ENCODE data around the gene SEL1L2. TPM values are rescaled to one million over a fixed set of nuclear protein-coding genes. Genes with fewer than 3 reads are reported as not detected.

Gene SEL1L2
- total RNA-seq, 1 experiment from 2014 or later = not detected

- DNase-seq (ENCODE audit: low read depth) = no peak
Observed at GRCh38 chr20:13929836-13930235, 60.6 kb downstream of the SEL1L2 start.

GRCh38 chr20:13928901-13929300 lies 61.5 kb downstream of the SEL1L2 start:
- no peak for DNase-seq (ENCODE audit: low read depth)

GRCh38 chr20:13927171-13927570 lies 63.2 kb downstream of the SEL1L2 start:
- DNase-seq (ENCODE audit: low read depth) = no peak

- DNase-seq (ENCODE audit: low read depth) = no peak
Observed at GRCh38 chr20:13922241-13922640, 68.2 kb downstream of the SEL1L2 start.

- no peak for DNase-seq (ENCODE audit: low read depth)
Observed at GRCh38 chr20:13915284-13915683, 75.1 kb downstream of the SEL1L2 start.

- DNase-seq (ENCODE audit: low read depth) = no peak
Observed at GRCh38 chr20:13913572-13913971, 76.8 kb downstream of the SEL1L2 start.

GRCh38 chr20:13913131-13913530 lies 77.3 kb downstream of the SEL1L2 start:
- DNase-seq (ENCODE audit: low read depth) = no peak

GRCh38 chr20:13910492-13910891 lies 79.9 kb downstream of the SEL1L2 start:
- peak; percentile 15 for DNase-seq (ENCODE audit: low read depth)

- no peak for DNase-seq (ENCODE audit: low read depth)
Observed at GRCh38 chr20:13909067-13909466, 81.3 kb downstream of the SEL1L2 start.

- no peak for DNase-seq (ENCODE audit: low read depth)
Observed at GRCh38 chr20:13904766-13905165, 85.6 kb downstream of the SEL1L2 start.

GRCh38 chr20:13900496-13900895 lies 89.9 kb downstream of the SEL1L2 start:
- no peak for DNase-seq (ENCODE audit: low read depth)

- DNase-seq (ENCODE audit: low read depth) = peak; percentile 23
Observed at GRCh38 chr20:13898012-13898612, 92.3 kb downstream of the SEL1L2 start.

GRCh38 chr20:13891575-13891974 lies 98.8 kb downstream of the SEL1L2 start:
- DNase-seq (ENCODE audit: low read depth) = no peak

GRCh38 chr20:13884803-13885202 lies 105.6 kb downstream of the SEL1L2 start:
- DNase-seq (ENCODE audit: low read depth) = no peak

- DNase-seq (ENCODE audit: low read depth) = no peak
Observed at GRCh38 chr20:13883425-13883824, 107.0 kb downstream of the SEL1L2 start.

GRCh38 chr20:13878566-13878965 lies 111.8 kb downstream of the SEL1L2 start:
- DNase-seq (ENCODE audit: low read depth) = no peak

- DNase-seq (ENCODE audit: low read depth) = no peak
Observed at GRCh38 chr20:13877793-13878192, 112.6 kb downstream of the SEL1L2 start.

GRCh38 chr20:13875265-13875811 lies 115.1 kb downstream of the SEL1L2 start:
- no peak for DNase-seq (ENCODE audit: low read depth)

- no peak for DNase-seq (ENCODE audit: low read depth)
Observed at GRCh38 chr20:13874394-13875157, 115.8 kb downstream of the SEL1L2 start.

GRCh38 chr20:13873831-13874230 lies 116.6 kb downstream of the SEL1L2 start:
- DNase-seq (ENCODE audit: low read depth) = no peak

GRCh38 chr20:13870170-13870748 lies 120.2 kb downstream of the SEL1L2 start:
- DNase-seq (ENCODE audit: low read depth) = no peak

- DNase-seq (ENCODE audit: low read depth) = peak; percentile 74
Observed at GRCh38 chr20:13868331-13868730, 122.1 kb downstream of the SEL1L2 start.

Measured in HT1080 (cell line).